ENCODE results near the gene COMT. TPM values are rescaled to one million over a fixed set of nuclear protein-coding genes. Genes with fewer than 3 reads are reported as not detected.

COMT gene
- total RNA-seq, 1 experiment from 2014 or later = 108 TPM

- H3K27ac ChIP-seq (ENCODE audit: low read length) = no peak overlapping the region
- H3K4me1 ChIP-seq (ENCODE audit: control insufficient read depth, insufficient read depth, low read length) = no peaks in the 10 kb centered on the region
- TF ChIP-seq, protein P1, sequence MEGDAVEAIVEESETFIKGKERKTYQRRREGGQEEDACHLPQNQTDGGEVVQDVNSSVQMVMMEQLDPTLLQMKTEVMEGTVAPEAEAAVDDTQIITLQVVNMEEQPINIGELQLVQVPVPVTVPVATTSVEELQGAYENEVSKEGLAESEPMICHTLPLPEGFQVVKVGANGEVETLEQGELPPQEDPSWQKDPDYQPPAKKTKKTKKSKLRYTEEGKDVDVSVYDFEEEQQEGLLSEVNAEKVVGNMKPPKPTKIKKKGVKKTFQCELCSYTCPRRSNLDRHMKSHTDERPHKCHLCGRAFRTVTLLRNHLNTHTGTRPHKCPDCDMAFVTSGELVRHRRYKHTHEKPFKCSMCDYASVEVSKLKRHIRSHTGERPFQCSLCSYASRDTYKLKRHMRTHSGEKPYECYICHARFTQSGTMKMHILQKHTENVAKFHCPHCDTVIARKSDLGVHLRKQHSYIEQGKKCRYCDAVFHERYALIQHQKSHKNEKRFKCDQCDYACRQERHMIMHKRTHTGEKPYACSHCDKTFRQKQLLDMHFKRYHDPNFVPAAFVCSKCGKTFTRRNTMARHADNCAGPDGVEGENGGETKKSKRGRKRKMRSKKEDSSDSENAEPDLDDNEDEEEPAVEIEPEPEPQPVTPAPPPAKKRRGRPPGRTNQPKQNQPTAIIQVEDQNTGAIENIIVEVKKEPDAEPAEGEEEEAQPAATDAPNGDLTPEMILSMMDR (IDR thresholded peaks at IDR 0.05) = no peak
- TF ChIP-seq SIN3A (IDR thresholded peaks at IDR 0.05; ENCODE audit: borderline replicate concordance, insufficient read depth, low read depth, low read length) (no peak), POLR2AphosphoS5 (IDR thresholded peaks at IDR 0.05; ENCODE audit: low read depth, low read length) (no peak), REST (IDR thresholded peaks at IDR 0.05; ENCODE audit: insufficient read depth in 1 of 2, low read depth in 2 of 2, low read length in 1 of 2) (no peak), TCF7L2 (IDR thresholded peaks at IDR 0.05; ENCODE audit: low read depth, low read length) (no peak)
- no peaks in the 10 kb centered on the region for H3K9me3 ChIP-seq (ENCODE audit: control insufficient read depth, insufficient read depth, low read depth, low read length)
- DNase-seq (ENCODE audit: low read depth, low spot score) = no peak
- no peak for ATAC-seq
- H3K36me3 ChIP-seq (ENCODE audit: control insufficient read depth, insufficient read depth, low read length) = no peaks in the 10 kb centered on the region; the same call in 1 of the 2 replicates
- in situ Hi-C loops (cut with HindIII; ENCODE audit: low pct_unique_long_range_greater_than_20kb, low sequenced_read_pairs) = no loop called here
- intact Hi-C loops (cut with micrococcal nuclease; ENCODE audit: unreplicated experiment) = no loop called here
- ChIA-PET CTCF (interaction anchor here (0.6 kb wide), 1 partner anchor 67 kb away, joined by 3 read pairs; no protein-coding TSS in a partner anchor), POLR2A (no interaction called here)
- BruUV-seq (replicated peaks) = no TSS peak
- no peaks in the 10 kb centered on the region for H3K27me3 ChIP-seq (ENCODE audit: control insufficient read depth, insufficient read depth, low read length)
- H3K4me3 ChIP-seq (ENCODE audit: low read depth in 2 of 2, low read length in 2 of 2) = no peak overlapping the region
Measured at GRCh38 chr22:19913337-19913936, 28.1 kb upstream of the COMT start.

- CTCF ChIA-PET = interaction anchor here (0.6 kb wide), 1 partner anchor 68 kb away, joined by 3 read pairs; no protein-coding TSS in a partner anchor
- Histone ChIP-seq H3K4me3 (ENCODE audit: low read depth in 2 of 2, low read length in 2 of 2) (no peak overlapping the region), H3K9me3 (ENCODE audit: control insufficient read depth, insufficient read depth, low read depth, low read length) (no peaks in the 10 kb centered on the region), H3K27me3 (ENCODE audit: control insufficient read depth, insufficient read depth, low read length) (no peaks in the 10 kb centered on the region), H3K27ac (ENCODE audit: low read length) (no peak overlapping the region), H3K36me3 (ENCODE audit: control insufficient read depth, insufficient read depth, low read length) (no peaks in the 10 kb centered on the region; the same call in 1 of the 2 replicates), H3K4me1 (ENCODE audit: control insufficient read depth, insufficient read depth, low read length) (no peaks in the 10 kb centered on the region)
- intact Hi-C loops (cut with micrococcal nuclease; ENCODE audit: unreplicated experiment) (no loop called here), in situ Hi-C loops (cut with HindIII; ENCODE audit: low pct_unique_long_range_greater_than_20kb, low sequenced_read_pairs) (no loop called here)
- POLR2A ChIA-PET = no interaction called here
- TF ChIP-seq TCF7L2 (IDR thresholded peaks at IDR 0.05; ENCODE audit: low read depth, low read length) = no peak
- no peak for TF ChIP-seq POLR2AphosphoS5 (IDR thresholded peaks at IDR 0.05; ENCODE audit: low read depth, low read length)
- TF ChIP-seq REST (IDR thresholded peaks at IDR 0.05; ENCODE audit: insufficient read depth in 1 of 2, low read depth in 2 of 2, low read length in 1 of 2) = no peak
- TF ChIP-seq, protein P1 (IDR thresholded peaks at IDR 0.05) = no peak
- TF ChIP-seq SIN3A (IDR thresholded peaks at IDR 0.05; ENCODE audit: borderline replicate concordance, insufficient read depth, low read depth, low read length) = no peak
- BruUV-seq (replicated peaks) = no TSS peak
- ATAC-seq (no peak), DNase-seq (ENCODE audit: low read depth, low spot score) (no peak)
Measured at GRCh38 chr22:19914201-19914943, 27.2 kb upstream of the COMT start.

Data from Panc1 (cell line).